ENCODE measurements around the gene TNNC1.
A peak's percentile ranks its signal among the peaks of the same experiment; 100 is the strongest.

The TNNC1 gene

GRCh38 chr3:52494886-52495495, 41.1 kb upstream of the TNNC1 start, which contains the start of gene STAB1:
Gene STAB1 (plus strand): TSS chr3:52495338. CDS start chr3:52495414, 76 bp downstream.
- DNase-seq (ENCODE audit: low read depth): no peak
- H3K4me3 ChIP-seq (replicated peaks; ENCODE audit: low read depth, low read length): no peak within 1 kb of the TSS
- TF ChIP-seq, protein P1, sequence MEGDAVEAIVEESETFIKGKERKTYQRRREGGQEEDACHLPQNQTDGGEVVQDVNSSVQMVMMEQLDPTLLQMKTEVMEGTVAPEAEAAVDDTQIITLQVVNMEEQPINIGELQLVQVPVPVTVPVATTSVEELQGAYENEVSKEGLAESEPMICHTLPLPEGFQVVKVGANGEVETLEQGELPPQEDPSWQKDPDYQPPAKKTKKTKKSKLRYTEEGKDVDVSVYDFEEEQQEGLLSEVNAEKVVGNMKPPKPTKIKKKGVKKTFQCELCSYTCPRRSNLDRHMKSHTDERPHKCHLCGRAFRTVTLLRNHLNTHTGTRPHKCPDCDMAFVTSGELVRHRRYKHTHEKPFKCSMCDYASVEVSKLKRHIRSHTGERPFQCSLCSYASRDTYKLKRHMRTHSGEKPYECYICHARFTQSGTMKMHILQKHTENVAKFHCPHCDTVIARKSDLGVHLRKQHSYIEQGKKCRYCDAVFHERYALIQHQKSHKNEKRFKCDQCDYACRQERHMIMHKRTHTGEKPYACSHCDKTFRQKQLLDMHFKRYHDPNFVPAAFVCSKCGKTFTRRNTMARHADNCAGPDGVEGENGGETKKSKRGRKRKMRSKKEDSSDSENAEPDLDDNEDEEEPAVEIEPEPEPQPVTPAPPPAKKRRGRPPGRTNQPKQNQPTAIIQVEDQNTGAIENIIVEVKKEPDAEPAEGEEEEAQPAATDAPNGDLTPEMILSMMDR (IDR thresholded peaks at IDR 0.05; ENCODE audit: low read length, missing control alignments): no peak

GRCh38 chr3:52494445-52494844, 40.6 kb upstream of the TNNC1 start:
- no peak for DNase-seq (ENCODE audit: low read depth)
- no peak overlapping the region for H3K4me3 ChIP-seq (replicated peaks; ENCODE audit: low read depth, low read length)
- TF ChIP-seq, protein P1 (IDR thresholded peaks at IDR 0.05; ENCODE audit: low read length, missing control alignments): no peak

DNA sequence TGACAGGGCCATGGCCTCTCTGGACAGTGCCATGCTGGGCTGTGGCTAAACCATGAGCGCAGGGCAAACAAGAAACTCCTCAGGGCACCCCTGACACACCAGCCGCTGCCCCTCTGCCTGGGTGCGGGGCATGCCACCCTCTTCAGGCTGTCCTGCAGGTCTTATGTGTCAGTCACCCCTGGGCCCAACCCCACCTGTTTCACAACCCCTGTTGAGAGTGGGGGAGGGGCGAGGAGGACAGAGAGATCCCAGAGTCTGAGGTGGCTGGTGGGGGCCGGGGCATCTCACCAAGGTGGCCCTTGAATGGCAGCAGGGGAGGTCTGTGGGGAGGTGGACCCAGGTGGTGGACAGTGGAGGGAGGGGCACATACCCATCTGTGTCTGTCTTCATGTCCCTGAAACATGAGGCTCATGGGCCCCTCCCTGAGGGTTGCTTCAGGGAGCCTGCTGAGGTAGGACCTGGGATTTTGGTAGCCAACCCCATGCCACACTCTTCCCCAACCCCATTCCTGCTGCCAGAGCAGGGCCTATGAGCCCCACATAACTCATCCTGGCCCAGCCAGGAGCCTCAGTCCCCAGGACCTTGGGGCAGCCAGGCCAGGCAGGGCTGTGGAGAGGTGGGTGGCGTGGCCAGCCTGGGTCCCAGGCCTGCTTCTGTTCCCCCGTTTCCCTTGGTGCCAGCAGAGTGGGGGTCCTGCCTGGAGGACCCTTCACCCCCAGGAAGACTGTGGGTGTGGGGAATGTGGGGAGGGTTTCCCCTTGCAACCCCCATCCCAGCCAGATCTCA, 39.6 kb upstream of the TNNC1 start:
- no peak overlapping the region for H3K4me3 ChIP-seq (replicated peaks; ENCODE audit: low read depth, low read length)
- DNase-seq (ENCODE audit: low read depth): no peak
- TF ChIP-seq, protein P1 (IDR thresholded peaks at IDR 0.05; ENCODE audit: low read length, missing control alignments): no peak

GRCh38 chr3:52492059-52492458, 38.2 kb upstream of the TNNC1 start:
- no peak for DNase-seq (ENCODE audit: low read depth)
- TF ChIP-seq, protein P1 (IDR thresholded peaks at IDR 0.05; ENCODE audit: low read length, missing control alignments): no peak
- H3K4me3 ChIP-seq (replicated peaks; ENCODE audit: low read depth, low read length): no peak overlapping the region

GRCh38 chr3:52490939-52491526, 37.2 kb upstream of the TNNC1 start:
- H3K4me3 ChIP-seq (replicated peaks; ENCODE audit: low read depth, low read length): no peak overlapping the region
- DNase-seq (ENCODE audit: low read depth): peak; percentile 87
- TF ChIP-seq, protein P1 (IDR thresholded peaks at IDR 0.05; ENCODE audit: low read length, missing control alignments): no peak

GRCh38 chr3:52490035-52490938, 36.4 kb upstream of the TNNC1 start:
- TF ChIP-seq, protein P1 (IDR thresholded peaks at IDR 0.05; ENCODE audit: low read length, missing control alignments): no peak
- H3K4me3 ChIP-seq (replicated peaks; ENCODE audit: low read depth, low read length): no peak overlapping the region
- DNase-seq (ENCODE audit: low read depth): no peak
